Right lobe of liver (tissue), 6 donors: ENCODE data around the gene CDC73. TPM values are rescaled to one million over a fixed set of nuclear protein-coding genes. Genes with fewer than 3 reads are reported as not detected.
A peak's percentile ranks its signal among the peaks of the same experiment; 100 is the strongest.

ENCODE experiments used
- ATAC-seq, 4 donors: fragments of 200-7000 bp; cut with Tn5 transposase; one replicate each; pipeline ENCODE4 v1.9.1; 2020; ENCODE audit warnings: mild to moderate bottlenecking in 4 of 4, moderate library complexity in 4 of 4
- DNase-seq, 3 donors: peaks; one replicate each; pipeline ENCODE4 v3.0.0-alpha.2; 2020
- H3K27ac ChIP-seq, 3 donors: fragments of 200-600 bp; one replicate each; pipeline ENCODE4 v1.8.0; 2022
- H3K27me3 ChIP-seq, 2 donors: fragments of 200-600 bp; one replicate each; pipeline ENCODE4 v1.8.0; 2022
- H3K36me3 ChIP-seq, 4 donors: fragments of 200-600 bp; sonication (generic) in 1 of 4; one replicate each; pipeline versions ENCODE4 v1.5.1 to v1.8.0; 2017 to 2022; ENCODE audit warnings: control low read depth in 1 of 4
- H3K4me1 ChIP-seq, 4 donors: fragments of 200-600 bp; sonication (generic) in 1 of 4; one replicate each; pipeline versions ENCODE4 v1.5.1 to v1.8.0; 2017 to 2022; ENCODE audit warnings: control low read depth in 1 of 4
- H3K4me3 ChIP-seq, 3 donors: fragments of 200-600 bp; one replicate each; pipeline ENCODE4 v1.8.0; 2022
- H3K9me3 ChIP-seq, 4 donors: fragments of 200-600 bp; sonication (generic) in 1 of 4; one replicate each; pipeline versions ENCODE4 v1.5.1 to v1.8.0; 2017 to 2022; ENCODE audit warnings: control low read depth in 1 of 4
- POLR2A ChIP-seq: fragments of 450-650 bp; IDR thresholded peaks from one replicate; pipeline ENCODE4 v1.6.1; 2017; ENCODE audit warnings: antibody characterized with exemption, mild to moderate bottlenecking
- WGBS: methylation state at CpG from one replicate; pipeline ENCODE4 v1.1.6; 2018; ENCODE audit warnings: low coverage, low lambda C conversion rate; ENCODE audit not compliant: insufficient coverage; ENCODE audit errors: missing lambda C conversion rate; 5-methylcytosine and 5-hydroxymethylcytosine counted together
- intact Hi-C, 2 donors: fragments of 100-400 bp; cut with DNase I; formaldehyde crosslinking; loops; one replicate each; pipeline versions ENCODE4 v1.11.2 to v1.14.1; 2022
- total RNA-seq, 6 experiments: library from RNA; depleted of rRNA in 2 of 6; stranded (reverse); fragments of >200 nt in 2 of 6; fragmentation: NEBNext Ultra II Directional in 3 of 6; extraction: Animal tissue kit (Norgen Biotek cat#: 25700) in 3 of 6; gene quantifications; one replicate each; pipeline versions ENCODE4 v1.1.0 to v1.2.4, GENCODE V29; 2016 to 2023
- TF ChIP-seq, protein P1 (sequence below), 4 donors: fragments of 200-600 bp in 3 of 4; fragments of 450-650 bp in 1 of 4; IDR thresholded peaks; one replicate each; pipeline versions ENCODE4 v1.5.1 to v1.8.0; 2016 to 2022; ENCODE audit warnings: antibody characterized with exemption in 4 of 4, mild to moderate bottlenecking in 2 of 4
- donor health status: DM: no; HTN: yes; CAD: no.
- donor health status: DM: no; HTN: no; CAD: no.
- donor health status: DM: no; HTN: no; CAD: no.
- donor health status: DM: no; HTN: yes; CAD: no.
- donor health status: DM: no; HTN: yes; CAD: no.

Gene CDC73
- total RNA-seq, 6 experiments from 2014 or later, result 11.1 to 23.8 (median 18.3) TPM

DNA sequence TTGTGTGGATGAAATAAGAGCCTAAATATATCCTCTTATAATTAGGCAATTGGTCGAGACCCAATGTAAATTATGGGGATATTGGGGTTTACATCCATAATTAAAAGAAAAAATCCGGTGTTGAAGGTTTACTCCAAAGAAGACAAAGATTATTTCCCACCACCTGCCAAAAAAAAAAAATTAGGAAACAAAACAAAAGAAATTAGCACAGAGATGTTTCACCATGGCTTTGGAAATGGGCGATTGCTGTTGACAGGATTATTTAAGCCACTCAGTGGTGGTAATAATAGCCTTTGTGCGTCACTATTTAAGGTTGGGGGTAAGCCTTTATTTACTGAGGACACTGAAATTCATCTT, 16.0 kb upstream of the CDC73 start:
- Histone ChIP-seq H3K4me1 (peaks cover 0 to 8% (median 4%) of the 10 kb centered on the region in 4 donors), H3K27me3 (no peaks in the 10 kb centered on the region), H3K36me3 (no peaks in the 10 kb centered on the region), H3K4me3 (peak overlapping the region; percentile 83 to 96 (median 89)), H3K27ac (peak overlapping the region; percentile 69 to 86 (median 78)), H3K9me3 (no peaks in the 10 kb centered on the region)
- intact Hi-C loops, result no loop called here
- 35% methylated on average over 4 of the region's 4 CpGs for WGBS
- no peak for ATAC-seq
- TF ChIP-seq, protein P1, sequence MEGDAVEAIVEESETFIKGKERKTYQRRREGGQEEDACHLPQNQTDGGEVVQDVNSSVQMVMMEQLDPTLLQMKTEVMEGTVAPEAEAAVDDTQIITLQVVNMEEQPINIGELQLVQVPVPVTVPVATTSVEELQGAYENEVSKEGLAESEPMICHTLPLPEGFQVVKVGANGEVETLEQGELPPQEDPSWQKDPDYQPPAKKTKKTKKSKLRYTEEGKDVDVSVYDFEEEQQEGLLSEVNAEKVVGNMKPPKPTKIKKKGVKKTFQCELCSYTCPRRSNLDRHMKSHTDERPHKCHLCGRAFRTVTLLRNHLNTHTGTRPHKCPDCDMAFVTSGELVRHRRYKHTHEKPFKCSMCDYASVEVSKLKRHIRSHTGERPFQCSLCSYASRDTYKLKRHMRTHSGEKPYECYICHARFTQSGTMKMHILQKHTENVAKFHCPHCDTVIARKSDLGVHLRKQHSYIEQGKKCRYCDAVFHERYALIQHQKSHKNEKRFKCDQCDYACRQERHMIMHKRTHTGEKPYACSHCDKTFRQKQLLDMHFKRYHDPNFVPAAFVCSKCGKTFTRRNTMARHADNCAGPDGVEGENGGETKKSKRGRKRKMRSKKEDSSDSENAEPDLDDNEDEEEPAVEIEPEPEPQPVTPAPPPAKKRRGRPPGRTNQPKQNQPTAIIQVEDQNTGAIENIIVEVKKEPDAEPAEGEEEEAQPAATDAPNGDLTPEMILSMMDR (IDR thresholded peaks at IDR 0.05), result no peak
- TF ChIP-seq POLR2A, result no peak
- DNase-seq, result no peak

DNA sequence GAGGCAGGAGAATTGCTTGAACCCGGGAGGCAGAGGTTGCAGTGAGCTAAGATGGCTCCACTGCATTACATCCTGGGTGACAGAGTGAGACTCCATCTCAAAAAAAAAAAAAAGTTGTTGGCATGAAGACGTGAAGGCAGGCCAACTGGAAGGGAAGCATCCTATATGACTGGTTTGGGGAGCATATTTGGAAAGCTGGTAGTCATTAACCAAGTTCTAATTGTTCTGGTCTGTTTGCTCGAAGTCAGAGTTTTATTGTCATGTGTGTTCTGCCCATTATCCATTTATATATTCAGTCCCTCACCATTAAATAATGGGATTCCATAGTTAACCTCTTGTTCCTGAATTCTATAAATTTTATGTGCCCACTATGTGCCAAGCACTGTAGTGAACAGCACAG, 13.4 kb upstream of the CDC73 start:
- H3K27me3 ChIP-seq, result no peaks in the 10 kb centered on the region
- no peak overlapping the region for H3K4me3 ChIP-seq
- H3K36me3 ChIP-seq, result no peaks in the 10 kb centered on the region
- TF ChIP-seq, protein P1 (IDR thresholded peaks at IDR 0.05), result no peak
- TF ChIP-seq POLR2A, result no peak
- H3K9me3 ChIP-seq, result no peaks in the 10 kb centered on the region
- ATAC-seq (no peak), DNase-seq (no peak)
- H3K27ac ChIP-seq, result no peak overlapping the region
- WGBS, result 86% methylated on average over 3 of the region's 3 CpGs
- intact Hi-C loops, result no loop called here
- peaks cover 0 to 24% (median 9%) of the 10 kb centered on the region in 4 donors for H3K4me1 ChIP-seq

DNA sequence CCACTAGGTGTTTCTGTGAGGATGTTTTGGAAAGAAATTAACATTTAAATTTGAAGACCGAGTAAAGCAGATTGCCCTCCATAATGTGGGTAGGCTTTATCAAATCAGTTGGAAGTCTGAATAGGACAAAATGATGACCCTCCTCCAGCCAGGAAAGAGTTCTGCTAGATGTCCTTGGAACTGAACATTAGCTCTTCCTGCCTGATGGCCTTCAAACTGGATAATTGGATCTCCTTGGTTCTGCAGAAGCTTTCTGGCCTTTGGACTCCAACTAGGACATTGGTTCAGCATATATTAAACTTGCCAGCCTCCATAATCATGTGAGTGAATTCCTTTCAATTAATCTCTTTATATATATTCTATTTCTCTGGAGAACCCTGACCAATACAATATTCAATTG, 12.2 kb upstream of the CDC73 start:
- no peak for ATAC-seq
- 90% methylated on average over 1 of the region's 1 CpG for whole genome bisulfite sequencing

DNA sequence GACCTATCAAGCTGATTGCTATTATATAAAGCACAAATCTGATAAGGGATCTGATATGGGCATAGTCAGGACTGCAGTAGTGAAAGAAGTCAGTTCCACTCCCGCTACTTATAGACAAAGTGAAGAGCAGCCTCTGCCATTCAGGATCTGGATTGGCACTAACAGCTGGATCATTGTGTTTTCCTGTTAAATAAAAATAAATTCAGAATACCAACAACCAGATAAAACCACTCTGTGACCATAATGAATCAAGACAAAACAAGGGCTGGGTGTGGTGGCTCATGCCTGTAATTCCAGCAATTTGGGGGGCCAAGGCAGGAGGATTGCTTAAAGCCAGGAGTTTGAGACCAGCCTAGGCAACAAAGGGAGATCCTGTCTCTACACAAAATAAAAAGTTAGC, 11.6 kb upstream of the CDC73 start:
- 100% methylated on average over 1 of the region's 1 CpG for WGBS
- intact Hi-C loops, result no loop called here
- Histone ChIP-seq H3K4me1 (peaks cover 0 to 32% (median 11%) of the 10 kb centered on the region in 4 donors), H3K4me3 (no peak overlapping the region), H3K9me3 (no peaks in the 10 kb centered on the region), H3K27me3 (no peaks in the 10 kb centered on the region), H3K36me3 (no peaks in the 10 kb centered on the region), H3K27ac (no peak overlapping the region)
- TF ChIP-seq POLR2A, result no peak
- TF ChIP-seq, protein P1 (IDR thresholded peaks at IDR 0.05), result no peak
- ATAC-seq, result no peak
- DNase-seq, result no peak

More for the DNA sequence above, 12.2 kb upstream of the CDC73 start:
- H3K4me1 ChIP-seq, result peaks cover 0 to 28% (median 11%) of the 10 kb centered on the region in 4 donors
- H3K27me3 ChIP-seq, result no peaks in the 10 kb centered on the region
- no peak overlapping the region for H3K4me3 ChIP-seq
- intact Hi-C loops, result no loop called here
- TF ChIP-seq POLR2A, result no peak
- TF ChIP-seq, protein P1 (IDR thresholded peaks at IDR 0.05), result no peak
- H3K27ac ChIP-seq, result no peak overlapping the region
- no peak for DNase-seq
- H3K36me3 ChIP-seq, result no peaks in the 10 kb centered on the region
- H3K9me3 ChIP-seq, result no peaks in the 10 kb centered on the region

DNA sequence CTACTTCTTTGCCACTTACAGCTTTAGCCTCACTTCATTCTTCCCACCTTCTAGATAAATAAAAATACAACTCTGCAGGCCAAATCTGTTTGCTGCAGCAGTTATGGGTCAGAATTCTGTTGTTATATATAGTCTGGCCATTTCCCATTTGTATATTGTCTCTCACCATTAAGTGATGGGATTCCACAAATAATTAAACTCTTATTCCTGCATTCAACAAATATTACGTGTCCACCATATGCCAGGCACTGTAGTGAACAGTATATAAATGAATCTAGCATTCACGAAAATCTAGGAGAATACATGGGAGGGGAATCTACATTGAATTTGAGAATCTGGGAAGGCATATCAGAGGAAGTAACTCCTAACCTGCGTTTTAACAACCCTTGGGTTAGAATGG, 11.0 kb upstream of the CDC73 start:
- H3K36me3 ChIP-seq, result no peaks in the 10 kb centered on the region
- no peaks in the 10 kb centered on the region for H3K9me3 ChIP-seq
- H3K27me3 ChIP-seq, result no peaks in the 10 kb centered on the region
- H3K27ac ChIP-seq, result no peak overlapping the region
- intact Hi-C loops, result no loop called here
- DNase-seq (no peak), ATAC-seq (no peak)
- WGBS, result 85% methylated on average over 3 of the region's 3 CpGs
- no peak for TF ChIP-seq POLR2A
- TF ChIP-seq, protein P1 (IDR thresholded peaks at IDR 0.05), result no peak
- peaks cover 0 to 38% (median 11%) of the 10 kb centered on the region in 4 donors for H3K4me1 ChIP-seq
- no peak overlapping the region for H3K4me3 ChIP-seq
